ENCODE results near the gene ARID2.

The ARID2 gene

DNA sequence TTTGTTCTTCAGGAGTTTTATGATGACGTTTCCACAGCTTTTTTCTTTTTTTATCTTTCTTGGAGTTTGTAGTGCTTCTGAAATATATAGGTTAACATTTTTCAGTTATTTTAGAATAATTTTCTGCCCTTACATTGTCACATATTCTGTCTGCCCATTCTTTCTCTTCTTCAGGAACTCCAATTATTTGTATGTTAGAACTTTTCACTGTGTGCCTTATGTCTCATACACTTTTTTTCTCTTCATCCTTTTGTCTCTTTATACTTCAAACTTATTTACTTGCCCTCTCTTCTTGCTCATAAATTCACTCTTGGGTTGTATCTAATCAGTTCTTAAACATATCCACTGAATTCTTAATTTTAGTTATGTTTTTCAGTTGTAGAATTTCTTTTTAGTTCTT, 105.3 kb downstream of the ARID2 start:
- TF ChIP-seq FOXP2 (optimal IDR thresholded peaks at IDR 0.05; ENCODE audit: borderline replicate concordance, extremely low read depth, extremely low read length, insufficient read depth), result no peak

DNA sequence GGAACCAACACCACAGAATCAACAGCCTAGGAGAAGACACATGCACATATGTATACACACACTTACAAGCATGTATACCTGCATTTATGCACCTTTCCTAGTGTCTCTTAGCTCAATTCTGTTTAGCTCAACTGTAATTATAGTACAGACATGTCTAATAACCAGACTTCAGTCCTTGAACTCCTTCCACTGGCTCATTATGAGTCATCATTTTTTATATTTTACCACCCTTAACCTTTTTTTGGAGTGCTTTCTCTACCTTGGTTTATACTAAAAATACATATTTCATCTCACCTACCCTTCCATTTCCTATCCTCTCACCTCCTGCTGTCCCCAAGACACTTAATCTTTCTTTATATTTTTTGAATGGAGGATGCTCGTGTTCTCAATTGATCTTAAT, 110.4 kb downstream of the ARID2 start:
- TF ChIP-seq SIN3A (IDR thresholded peaks at IDR 0.05; ENCODE audit: borderline replicate concordance, insufficient read depth, low read length) (no peak), FOXP2 (optimal IDR thresholded peaks at IDR 0.05; ENCODE audit: borderline replicate concordance, extremely low read depth, extremely low read length, insufficient read depth) (no peak), POLR2AphosphoS5 (IDR thresholded peaks at IDR 0.05; ENCODE audit: low read depth, low read length) (no peak), TAF1 (IDR thresholded peaks at IDR 0.05; ENCODE audit: borderline replicate concordance, insufficient read depth, low read length) (no peak)
- TF ChIP-seq, protein P1, sequence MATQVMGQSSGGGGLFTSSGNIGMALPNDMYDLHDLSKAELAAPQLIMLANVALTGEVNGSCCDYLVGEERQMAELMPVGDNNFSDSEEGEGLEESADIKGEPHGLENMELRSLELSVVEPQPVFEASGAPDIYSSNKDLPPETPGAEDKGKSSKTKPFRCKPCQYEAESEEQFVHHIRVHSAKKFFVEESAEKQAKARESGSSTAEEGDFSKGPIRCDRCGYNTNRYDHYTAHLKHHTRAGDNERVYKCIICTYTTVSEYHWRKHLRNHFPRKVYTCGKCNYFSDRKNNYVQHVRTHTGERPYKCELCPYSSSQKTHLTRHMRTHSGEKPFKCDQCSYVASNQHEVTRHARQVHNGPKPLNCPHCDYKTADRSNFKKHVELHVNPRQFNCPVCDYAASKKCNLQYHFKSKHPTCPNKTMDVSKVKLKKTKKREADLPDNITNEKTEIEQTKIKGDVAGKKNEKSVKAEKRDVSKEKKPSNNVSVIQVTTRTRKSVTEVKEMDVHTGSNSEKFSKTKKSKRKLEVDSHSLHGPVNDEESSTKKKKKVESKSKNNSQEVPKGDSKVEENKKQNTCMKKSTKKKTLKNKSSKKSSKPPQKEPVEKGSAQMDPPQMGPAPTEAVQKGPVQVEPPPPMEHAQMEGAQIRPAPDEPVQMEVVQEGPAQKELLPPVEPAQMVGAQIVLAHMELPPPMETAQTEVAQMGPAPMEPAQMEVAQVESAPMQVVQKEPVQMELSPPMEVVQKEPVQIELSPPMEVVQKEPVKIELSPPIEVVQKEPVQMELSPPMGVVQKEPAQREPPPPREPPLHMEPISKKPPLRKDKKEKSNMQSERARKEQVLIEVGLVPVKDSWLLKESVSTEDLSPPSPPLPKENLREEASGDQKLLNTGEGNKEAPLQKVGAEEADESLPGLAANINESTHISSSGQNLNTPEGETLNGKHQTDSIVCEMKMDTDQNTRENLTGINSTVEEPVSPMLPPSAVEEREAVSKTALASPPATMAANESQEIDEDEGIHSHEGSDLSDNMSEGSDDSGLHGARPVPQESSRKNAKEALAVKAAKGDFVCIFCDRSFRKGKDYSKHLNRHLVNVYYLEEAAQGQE (IDR thresholded peaks at IDR 0.05; ENCODE audit: insufficient read depth in 1 of 2, low read depth in 2 of 2, low read length in 2 of 2), result no peak

DNA sequence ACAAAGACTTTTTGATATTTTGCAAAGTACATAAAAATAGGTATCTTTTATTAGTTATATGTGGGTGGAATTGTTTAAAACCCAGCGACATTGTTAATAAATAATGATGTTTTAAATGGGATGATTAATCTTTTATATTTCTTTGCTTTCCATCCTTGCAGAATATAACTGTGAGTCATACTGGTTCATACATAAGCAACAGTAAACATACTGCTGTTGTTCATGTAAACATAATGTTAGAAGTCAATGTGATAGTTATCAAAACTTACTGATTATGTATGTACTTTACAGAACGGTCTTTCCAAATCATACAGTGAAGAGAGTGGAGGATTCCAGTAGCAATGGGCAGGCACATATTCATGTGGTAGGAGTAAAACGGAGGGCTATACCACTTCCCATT, 119.8 kb downstream of the ARID2 start:
- no peak for TF ChIP-seq TAF1 (IDR thresholded peaks at IDR 0.05; ENCODE audit: borderline replicate concordance, insufficient read depth, low read length)

DNA sequence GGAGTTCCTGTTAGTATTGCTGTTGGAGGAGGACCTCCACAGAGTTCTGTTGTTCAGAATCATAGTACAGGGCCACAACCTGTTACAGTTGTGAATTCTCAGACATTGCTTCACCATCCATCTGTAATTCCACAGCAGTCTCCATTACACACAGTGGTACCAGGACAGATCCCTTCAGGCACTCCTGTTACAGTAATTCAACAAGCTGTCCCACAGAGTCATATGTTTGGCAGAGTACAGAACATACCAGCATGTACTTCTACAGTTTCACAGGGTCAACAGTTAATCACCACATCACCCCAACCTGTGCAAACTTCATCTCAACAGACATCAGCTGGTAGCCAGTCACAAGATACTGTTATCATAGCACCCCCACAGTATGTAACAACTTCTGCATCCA, 120.8 kb downstream of the ARID2 start:
- TF ChIP-seq POLR2AphosphoS5 (IDR thresholded peaks at IDR 0.05; ENCODE audit: low read depth, low read length) (no peak), SIN3A (IDR thresholded peaks at IDR 0.05; ENCODE audit: borderline replicate concordance, insufficient read depth, low read length) (no peak), FOXP2 (optimal IDR thresholded peaks at IDR 0.05; ENCODE audit: borderline replicate concordance, extremely low read depth, extremely low read length, insufficient read depth) (no peak), TAF1 (IDR thresholded peaks at IDR 0.05; ENCODE audit: borderline replicate concordance, insufficient read depth, low read length) (no peak)
- TF ChIP-seq, protein P1 (IDR thresholded peaks at IDR 0.05; ENCODE audit: insufficient read depth in 1 of 2, low read depth in 2 of 2, low read length in 2 of 2), result no peak

DNA sequence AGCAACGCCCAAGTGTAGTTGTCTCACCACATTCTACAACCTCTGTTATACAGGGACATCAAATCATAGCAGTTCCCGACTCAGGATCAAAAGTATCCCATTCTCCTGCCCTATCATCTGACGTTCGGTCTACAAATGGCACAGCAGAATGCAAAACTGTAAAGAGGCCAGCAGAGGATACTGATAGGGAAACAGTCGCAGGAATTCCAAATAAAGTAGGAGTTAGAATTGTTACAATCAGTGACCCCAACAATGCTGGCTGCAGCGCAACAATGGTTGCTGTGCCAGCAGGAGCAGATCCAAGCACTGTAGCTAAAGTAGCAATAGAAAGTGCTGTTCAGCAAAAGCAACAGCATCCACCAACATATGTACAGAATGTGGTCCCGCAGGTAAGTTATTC, 123.0 kb downstream of the ARID2 start:
- TF ChIP-seq FOXP2 (optimal IDR thresholded peaks at IDR 0.05; ENCODE audit: borderline replicate concordance, extremely low read depth, extremely low read length, insufficient read depth) (no peak), TAF1 (IDR thresholded peaks at IDR 0.05; ENCODE audit: borderline replicate concordance, insufficient read depth, low read length) (no peak), POLR2AphosphoS5 (IDR thresholded peaks at IDR 0.05; ENCODE audit: low read depth, low read length) (no peak), SIN3A (IDR thresholded peaks at IDR 0.05; ENCODE audit: borderline replicate concordance, insufficient read depth, low read length) (no peak)
- TF ChIP-seq, protein P1 (IDR thresholded peaks at IDR 0.05; ENCODE audit: insufficient read depth in 1 of 2, low read depth in 2 of 2, low read length in 2 of 2), result no peak

DNA sequence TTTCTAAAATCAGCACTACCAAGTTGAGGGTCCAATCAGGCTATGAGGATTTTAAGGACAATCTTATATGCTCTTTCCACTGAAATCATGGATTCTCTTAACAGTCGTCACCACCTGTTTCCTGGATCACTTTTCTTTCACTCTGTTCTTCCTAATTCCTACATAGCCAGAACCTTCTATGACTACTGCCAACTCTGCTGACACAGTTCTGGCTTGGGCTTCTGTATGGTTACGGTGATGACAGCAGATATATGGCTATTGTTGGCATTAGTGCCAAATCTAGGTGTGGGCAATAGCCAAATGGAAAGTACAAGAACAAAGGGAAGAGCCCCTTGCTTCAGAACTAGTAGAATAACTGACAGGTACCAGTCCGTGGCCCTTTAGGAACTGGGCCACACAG, 124.0 kb downstream of the ARID2 start:
- TF ChIP-seq SIN3A (IDR thresholded peaks at IDR 0.05; ENCODE audit: borderline replicate concordance, insufficient read depth, low read length), result no peak
- TF ChIP-seq, protein P1 (IDR thresholded peaks at IDR 0.05; ENCODE audit: insufficient read depth in 1 of 2, low read depth in 2 of 2, low read length in 2 of 2), result no peak

Measured in PFSK-1 (cell line).